ENCODE results near the gene ZNF579. TPM values are rescaled to one million over a fixed set of nuclear protein-coding genes. Genes with fewer than 3 reads are reported as not detected.

ZNF579 gene
- polyA plus RNA-seq, 1 donor (not counting 4 experiments of a cell fraction or from before 2014, with no cell fraction given), result 1.5 TPM

- no peak overlapping the region for H3K9ac ChIP-seq (ENCODE audit: control insufficient read depth, extremely low read depth, insufficient read depth, low read length)
- DNase-seq (ENCODE audit: low read depth, low spot score), result no peak
- H3K4me3 ChIP-seq (ENCODE audit: control insufficient read depth in 2 of 3, extremely low read depth in 1 of 3, insufficient read depth in 2 of 3, low read depth in 1 of 3, low read length in 3 of 3), result no peak overlapping the region
- TF ChIP-seq, protein P1, sequence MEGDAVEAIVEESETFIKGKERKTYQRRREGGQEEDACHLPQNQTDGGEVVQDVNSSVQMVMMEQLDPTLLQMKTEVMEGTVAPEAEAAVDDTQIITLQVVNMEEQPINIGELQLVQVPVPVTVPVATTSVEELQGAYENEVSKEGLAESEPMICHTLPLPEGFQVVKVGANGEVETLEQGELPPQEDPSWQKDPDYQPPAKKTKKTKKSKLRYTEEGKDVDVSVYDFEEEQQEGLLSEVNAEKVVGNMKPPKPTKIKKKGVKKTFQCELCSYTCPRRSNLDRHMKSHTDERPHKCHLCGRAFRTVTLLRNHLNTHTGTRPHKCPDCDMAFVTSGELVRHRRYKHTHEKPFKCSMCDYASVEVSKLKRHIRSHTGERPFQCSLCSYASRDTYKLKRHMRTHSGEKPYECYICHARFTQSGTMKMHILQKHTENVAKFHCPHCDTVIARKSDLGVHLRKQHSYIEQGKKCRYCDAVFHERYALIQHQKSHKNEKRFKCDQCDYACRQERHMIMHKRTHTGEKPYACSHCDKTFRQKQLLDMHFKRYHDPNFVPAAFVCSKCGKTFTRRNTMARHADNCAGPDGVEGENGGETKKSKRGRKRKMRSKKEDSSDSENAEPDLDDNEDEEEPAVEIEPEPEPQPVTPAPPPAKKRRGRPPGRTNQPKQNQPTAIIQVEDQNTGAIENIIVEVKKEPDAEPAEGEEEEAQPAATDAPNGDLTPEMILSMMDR (optimal IDR thresholded peaks at IDR 0.05 in 1 of 3, IDR thresholded peaks at IDR 0.05 in 1 of 3, conservative IDR thresholded peaks at IDR 0.05 in 1 of 3; ENCODE audit: extremely low read depth in 1 of 3, insufficient read depth in 2 of 3, low read length in 3 of 3), result no peak
- no peak for TF ChIP-seq EZH2 (IDR thresholded peaks at IDR 0.05; ENCODE audit: low read length)
- H4K20me1 ChIP-seq (ENCODE audit: control insufficient read depth, extremely low read depth, insufficient read depth, low read length), result no peaks in the 10 kb centered on the region
- H3K27me3 ChIP-seq (ENCODE audit: control insufficient read depth, extremely low read depth, insufficient read depth, low read length), result no peaks in the 10 kb centered on the region
- no peak overlapping the region for H3K27ac ChIP-seq (ENCODE audit: control insufficient read depth, insufficient read depth, low read length)
- dilution Hi-C loops (cut with MboI; ENCODE audit: extremely low pct_ligation_motif_present, low sequenced_read_pairs), result no loop called here
- no peak overlapping the region for H2AFZ ChIP-seq (ENCODE audit: control insufficient read depth, low read length)
- no peak overlapping the region for H3K4me2 ChIP-seq (ENCODE audit: control insufficient read depth, extremely low read depth, insufficient read depth, low read depth, low read length)
- no peaks in the 10 kb centered on the region for H3K9me3 ChIP-seq (ENCODE audit: control insufficient read depth, low read depth, low read length)
- H3K4me1 ChIP-seq (ENCODE audit: control insufficient read depth, extremely low read depth, insufficient read depth, low read length), result no peaks in the 10 kb centered on the region
- no peaks in the 10 kb centered on the region for H3K36me3 ChIP-seq (ENCODE audit: control insufficient read depth in 2 of 2, extremely low read depth in 1 of 2, insufficient read depth in 2 of 2, low read length in 2 of 2)
- no peaks in the 10 kb centered on the region for H3K79me2 ChIP-seq (ENCODE audit: control insufficient read depth, insufficient read depth, low read length)
- no peaks in the 10 kb centered on the region for H3K9me1 ChIP-seq (ENCODE audit: control insufficient read depth, extremely low read depth, insufficient read depth, low read length)
- FAIRE-seq, result no peak
Observed at GRCh38 chr19:55554741-55555152, 25.9 kb downstream of the ZNF579 start.

DNA sequence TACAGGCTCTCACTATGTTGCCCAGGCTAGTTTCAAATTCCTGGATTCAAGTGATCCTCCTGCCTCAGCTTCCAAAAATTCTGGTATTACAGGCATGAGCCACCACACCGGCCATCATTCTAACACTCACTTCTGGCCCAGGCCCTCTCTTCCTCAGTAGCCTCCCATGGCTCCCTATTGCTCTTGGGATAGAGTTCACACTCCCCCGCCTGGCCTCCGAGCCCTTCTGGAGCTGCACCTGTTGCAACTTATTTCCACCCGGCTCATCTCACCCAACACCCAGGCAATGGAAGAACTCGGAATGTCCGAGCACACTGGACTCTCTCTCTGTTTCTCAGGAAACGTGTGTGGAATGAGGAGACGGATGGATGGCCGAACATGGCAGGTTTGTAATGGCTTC lies 26.3 kb downstream of the ZNF579 start:
- no peaks in the 10 kb centered on the region for H3K9me3 ChIP-seq (ENCODE audit: control insufficient read depth, low read depth, low read length)
- H3K36me3 ChIP-seq (ENCODE audit: control insufficient read depth in 2 of 2, extremely low read depth in 1 of 2, insufficient read depth in 2 of 2, low read length in 2 of 2), result no peaks in the 10 kb centered on the region
- H3K79me2 ChIP-seq (ENCODE audit: control insufficient read depth, insufficient read depth, low read length), result no peaks in the 10 kb centered on the region
- no peak overlapping the region for H3K4me3 ChIP-seq (ENCODE audit: control insufficient read depth in 2 of 3, extremely low read depth in 1 of 3, insufficient read depth in 2 of 3, low read depth in 1 of 3, low read length in 3 of 3)
- no peaks in the 10 kb centered on the region for H3K9me1 ChIP-seq (ENCODE audit: control insufficient read depth, extremely low read depth, insufficient read depth, low read length)
- FAIRE-seq, result no peak
- H4K20me1 ChIP-seq (ENCODE audit: control insufficient read depth, extremely low read depth, insufficient read depth, low read length), result no peaks in the 10 kb centered on the region
- H3K27ac ChIP-seq (ENCODE audit: control insufficient read depth, insufficient read depth, low read length), result no peak overlapping the region
- DNase-seq (ENCODE audit: low read depth, low spot score), result no peak
- H2AFZ ChIP-seq (ENCODE audit: control insufficient read depth, low read length), result no peak overlapping the region
- TF ChIP-seq, protein P1 (optimal IDR thresholded peaks at IDR 0.05 in 1 of 3, IDR thresholded peaks at IDR 0.05 in 1 of 3, conservative IDR thresholded peaks at IDR 0.05 in 1 of 3; ENCODE audit: extremely low read depth in 1 of 3, insufficient read depth in 2 of 3, low read length in 3 of 3), result no peak
- no peak for TF ChIP-seq EZH2 (IDR thresholded peaks at IDR 0.05; ENCODE audit: low read length)
- no peak overlapping the region for H3K4me2 ChIP-seq (ENCODE audit: control insufficient read depth, extremely low read depth, insufficient read depth, low read depth, low read length)
- dilution Hi-C loops (cut with MboI; ENCODE audit: extremely low pct_ligation_motif_present, low sequenced_read_pairs), result no loop called here
- no peaks in the 10 kb centered on the region for H3K27me3 ChIP-seq (ENCODE audit: control insufficient read depth, extremely low read depth, insufficient read depth, low read length)
- H3K4me1 ChIP-seq (ENCODE audit: control insufficient read depth, extremely low read depth, insufficient read depth, low read length), result peaks cover 3% of the 10 kb centered on the region
- no peak overlapping the region for H3K9ac ChIP-seq (ENCODE audit: control insufficient read depth, extremely low read depth, insufficient read depth, low read length)
